GM18873 (cell line): ENCODE data around the gene MCF2L.
"Not testable (repeated sequence)": the region's sequence is repeated elsewhere in the genome, so short reads cannot be mapped to it uniquely, and the experiment has no call there.

ENCODE experiments used
- ATAC-seq: cut with Tn5 transposase; IDR thresholded peaks from one replicate; pipeline ENCODE4 v1.9.1; 2021; ENCODE audit warnings: mild to moderate bottlenecking, moderate library complexity, moderate number of reproducible peaks; ENCODE audit not compliant: unreplicated experiment, low FRiP score

Gene MCF2L

DNA sequence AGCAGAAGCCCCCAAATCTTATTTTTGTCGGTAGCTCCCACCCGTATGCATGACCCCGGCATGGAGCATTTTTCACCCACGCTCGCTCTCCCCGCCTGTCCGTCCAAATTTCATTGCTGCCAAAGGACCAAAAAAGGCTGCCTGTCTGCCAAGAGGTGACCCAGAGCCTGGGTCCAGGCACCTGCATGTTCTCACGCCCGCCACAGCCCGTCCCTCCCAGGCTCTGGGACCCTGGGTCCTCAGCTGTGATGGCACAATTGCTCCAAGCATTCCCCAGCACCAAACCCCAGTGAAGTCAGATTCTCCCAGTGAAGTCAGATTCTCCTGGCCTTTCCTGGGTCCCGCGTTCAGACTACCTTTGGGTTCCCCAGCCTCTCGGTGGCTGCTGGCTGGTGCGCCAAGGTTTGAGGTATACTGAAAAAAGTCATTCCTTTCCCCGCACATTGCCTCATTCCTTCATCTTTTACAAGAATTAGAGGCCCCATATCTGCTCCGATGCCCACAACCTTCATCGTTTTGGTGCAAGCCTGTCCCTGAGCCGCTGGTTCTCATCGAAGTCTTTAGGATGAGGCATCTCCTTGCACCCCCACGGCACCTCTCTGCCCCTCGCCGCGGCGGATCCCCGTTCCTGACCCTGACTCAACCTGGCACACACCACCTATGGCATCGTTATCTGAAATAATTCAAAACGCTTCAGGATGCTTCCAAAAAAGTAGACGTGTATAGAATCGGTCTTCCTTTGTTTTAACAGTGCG is 77.3 kb downstream of the MCF2L start:
- ATAC-seq, result no peak

DNA sequence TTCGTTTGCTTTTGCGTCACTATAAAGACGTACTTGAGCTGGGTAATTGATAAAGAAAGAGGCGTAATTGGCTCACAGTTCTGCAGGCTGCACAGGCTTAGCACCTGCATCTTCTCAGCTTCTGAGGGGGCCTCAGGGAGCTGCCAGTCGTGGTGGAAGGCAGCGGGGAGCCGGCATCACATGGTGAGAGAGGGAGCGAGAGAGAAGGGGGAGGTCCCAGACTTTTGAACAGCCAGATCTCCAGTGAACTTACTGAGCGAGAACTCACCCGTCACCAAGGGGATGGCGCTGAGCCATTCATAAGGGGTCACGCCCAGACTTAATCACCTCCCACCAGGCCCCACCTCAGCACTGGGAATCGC is 77.8 kb downstream of the MCF2L start:
- no peak for ATAC-seq

DNA sequence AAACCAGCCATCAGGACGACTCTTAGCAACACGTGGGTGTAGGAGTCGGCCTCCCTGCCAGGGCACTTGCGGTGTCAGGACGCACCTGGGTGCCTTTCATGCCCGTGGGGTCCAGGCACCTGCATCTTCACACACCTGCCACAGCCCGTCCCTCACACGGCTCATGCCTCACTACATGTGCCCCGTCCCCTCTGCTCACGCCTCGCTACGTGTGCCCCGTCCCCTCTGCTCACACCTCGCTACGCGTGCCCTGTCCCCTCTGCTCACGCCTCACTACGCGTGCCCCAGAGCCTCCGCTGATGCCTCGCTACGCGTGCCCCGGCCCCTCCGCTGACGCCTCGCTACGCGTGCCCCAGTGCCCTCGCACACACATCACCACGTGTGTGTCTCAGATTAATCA is 78.6 kb downstream of the MCF2L start:
- no peak for ATAC-seq

DNA sequence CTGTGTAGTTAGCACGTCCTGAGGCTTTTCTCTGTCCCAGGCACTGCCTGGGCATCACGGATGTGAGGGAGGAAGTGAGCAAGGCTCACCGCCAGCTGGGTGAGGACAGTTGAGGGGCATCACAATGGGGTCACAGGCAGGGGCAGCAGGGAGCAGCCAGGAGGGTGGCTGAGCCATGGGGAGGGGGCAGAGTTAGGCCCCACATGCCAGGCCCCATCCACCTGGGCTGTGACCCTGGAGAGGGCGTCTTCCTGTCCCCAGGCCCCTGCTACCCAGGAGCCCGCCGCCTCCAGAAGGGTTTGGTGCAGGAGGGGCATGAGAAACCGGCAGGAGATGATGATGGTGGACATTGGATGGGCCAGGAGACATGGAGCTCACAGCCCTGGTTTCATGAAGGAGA is 79.8 kb downstream of the MCF2L start:
- ATAC-seq, result no peak

DNA sequence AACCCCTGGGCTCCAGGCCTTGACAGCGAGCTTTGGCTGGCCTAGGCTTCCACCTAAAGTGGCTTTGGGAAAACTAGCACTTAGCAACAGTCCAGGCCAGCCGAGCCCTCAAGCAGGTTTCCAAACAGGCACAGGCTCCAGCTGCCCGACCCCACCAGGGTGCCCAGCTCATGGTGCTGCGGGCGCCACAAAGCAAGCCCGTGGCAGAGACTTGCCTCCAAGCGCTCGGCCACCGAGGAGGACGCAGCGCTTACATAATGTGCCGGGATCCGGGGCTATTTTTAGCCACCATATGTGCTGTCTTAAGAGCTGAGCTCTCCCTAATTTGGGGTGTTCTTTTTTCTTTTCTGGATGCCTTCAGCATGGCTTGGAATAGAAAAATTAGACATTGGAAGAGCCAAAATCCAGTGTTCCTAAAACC is 80.5 kb downstream of the MCF2L start:
- ATAC-seq, result no peak

DNA sequence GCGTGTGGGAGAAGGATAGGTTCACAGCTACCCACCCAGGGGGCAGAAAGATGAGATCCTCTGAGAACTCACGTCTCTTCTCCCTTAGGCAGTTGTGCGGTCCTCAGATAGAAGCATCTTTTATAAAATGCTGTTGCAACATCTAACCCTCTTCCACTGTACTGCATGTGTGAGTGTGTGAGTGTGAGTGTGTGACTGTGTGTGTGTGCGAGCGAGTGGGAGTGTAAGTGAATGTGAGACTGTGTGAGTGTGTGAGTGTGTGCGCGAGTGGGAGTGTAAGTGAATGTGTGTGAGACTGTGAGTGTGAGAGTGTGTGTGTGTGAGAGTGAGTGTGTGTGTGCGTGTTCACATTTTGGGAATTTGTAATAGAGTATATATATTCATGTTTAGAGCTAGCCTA is 81.0 kb downstream of the MCF2L start:
- no peak for ATAC-seq

DNA sequence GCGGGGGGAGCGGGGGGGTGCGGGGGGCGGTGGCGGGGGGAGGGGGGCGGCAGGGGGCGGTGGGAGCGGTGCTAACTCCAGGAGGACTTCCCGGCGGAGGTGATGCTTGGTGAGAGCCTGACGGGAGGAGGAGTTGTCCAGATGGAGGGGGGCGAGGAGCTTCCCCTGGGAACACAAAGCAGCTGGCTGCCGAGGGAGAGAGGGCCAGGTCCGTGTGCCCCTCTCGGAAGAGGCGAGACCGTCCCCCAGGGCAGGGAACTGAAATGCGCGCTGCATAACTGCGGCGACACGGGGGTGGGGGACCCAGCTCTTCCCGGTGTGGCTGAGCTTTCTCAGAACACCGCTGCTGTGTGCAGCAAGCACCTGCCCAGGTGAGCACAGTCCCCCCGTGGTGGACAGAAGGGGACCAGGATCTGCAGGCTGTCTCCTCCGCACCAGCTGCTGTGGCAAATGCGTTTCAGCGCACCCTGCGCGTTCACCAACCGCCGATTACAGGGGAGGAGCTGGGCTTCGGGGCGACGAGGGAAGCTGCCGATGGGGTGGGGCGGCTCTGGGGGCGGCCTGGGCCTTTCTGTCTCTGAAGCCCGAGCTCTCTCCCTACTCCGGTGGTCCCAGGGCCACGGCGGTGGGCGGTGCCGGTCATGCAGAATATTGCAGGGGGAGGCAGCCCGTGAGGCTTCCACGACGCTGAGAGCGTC is 81.9 kb downstream of the MCF2L start:
- no peak for ATAC-seq

DNA sequence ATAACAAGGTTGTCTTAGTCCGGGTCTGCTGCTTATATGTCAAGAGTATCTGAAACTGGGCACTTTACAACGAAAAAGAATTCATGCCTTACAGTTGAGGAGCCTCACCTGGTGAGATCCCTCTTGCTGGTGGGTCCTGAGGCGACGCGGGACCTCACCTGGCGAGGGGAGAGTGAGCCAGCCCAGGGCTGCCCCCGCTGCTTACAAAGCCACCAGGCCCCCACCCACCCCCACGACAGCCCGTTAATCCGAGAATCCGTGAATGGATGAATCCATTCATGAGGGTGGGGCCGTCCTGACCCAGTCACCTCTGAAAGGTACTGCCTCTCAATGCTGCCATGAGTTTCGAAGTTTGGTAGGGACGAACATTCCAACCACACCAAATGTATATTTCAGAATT is 82.6 kb downstream of the MCF2L start:
- no peak for ATAC-seq

DNA sequence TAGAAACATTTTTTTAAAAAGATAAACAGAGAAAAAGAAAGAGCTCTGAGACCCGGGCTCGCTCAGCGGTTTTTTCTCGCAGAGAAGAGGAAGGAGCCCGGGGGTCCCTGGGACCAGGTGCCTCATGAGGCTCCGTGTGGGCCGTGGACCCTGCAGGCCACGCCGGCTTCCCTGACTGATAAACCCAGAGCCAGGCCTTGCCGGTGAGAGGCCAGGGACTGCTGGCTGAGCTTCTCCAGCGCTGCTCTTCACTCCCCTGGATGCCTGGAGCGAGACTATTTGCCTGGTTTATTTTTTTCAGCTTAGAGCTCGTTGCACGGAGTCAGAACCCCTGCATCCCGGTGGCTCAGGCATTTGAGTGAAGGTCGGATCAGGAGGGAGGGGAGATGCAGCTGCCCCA is 83.2 kb downstream of the MCF2L start:
- no peak for ATAC-seq

DNA sequence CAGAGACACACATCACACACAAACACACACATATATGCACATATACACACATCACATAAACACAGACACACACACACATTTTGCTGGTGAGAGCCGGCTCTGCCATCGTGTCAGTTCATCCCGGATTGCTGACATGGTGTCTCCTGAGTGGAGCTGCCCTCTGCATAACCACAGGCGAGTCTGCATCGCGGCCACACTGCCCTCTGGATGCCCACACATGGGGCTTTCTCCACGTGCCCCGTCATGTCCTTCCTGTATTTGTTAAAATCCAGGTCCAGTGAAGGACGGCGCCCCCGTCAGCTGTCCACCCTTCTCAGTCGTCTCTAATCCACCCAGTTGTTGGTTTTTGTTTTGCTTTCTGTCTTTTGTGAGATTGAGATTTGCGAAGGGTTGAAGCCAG is 84.0 kb downstream of the MCF2L start:
- no peak for ATAC-seq

DNA sequence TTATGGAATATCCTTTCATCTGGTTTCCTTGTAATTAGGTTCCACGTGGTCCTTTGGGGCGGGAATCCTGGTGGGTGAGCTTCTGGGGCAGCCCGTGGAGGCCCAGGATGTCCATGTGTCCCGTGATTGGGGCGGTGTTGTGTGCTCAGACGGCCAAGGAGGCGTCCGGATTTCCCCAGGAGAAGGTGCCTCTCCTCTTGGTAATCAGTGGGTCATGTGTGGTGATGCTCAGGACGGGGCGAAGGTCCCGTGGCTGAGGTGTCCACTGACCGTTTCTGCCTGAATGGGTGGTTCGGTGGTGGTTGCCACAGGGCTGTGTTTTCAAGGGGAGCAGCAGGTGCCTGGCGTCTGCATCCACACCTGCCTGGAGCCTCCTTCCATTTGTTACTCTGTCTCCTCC is 84.4 kb downstream of the MCF2L start:
- ATAC-seq, result no peak

DNA sequence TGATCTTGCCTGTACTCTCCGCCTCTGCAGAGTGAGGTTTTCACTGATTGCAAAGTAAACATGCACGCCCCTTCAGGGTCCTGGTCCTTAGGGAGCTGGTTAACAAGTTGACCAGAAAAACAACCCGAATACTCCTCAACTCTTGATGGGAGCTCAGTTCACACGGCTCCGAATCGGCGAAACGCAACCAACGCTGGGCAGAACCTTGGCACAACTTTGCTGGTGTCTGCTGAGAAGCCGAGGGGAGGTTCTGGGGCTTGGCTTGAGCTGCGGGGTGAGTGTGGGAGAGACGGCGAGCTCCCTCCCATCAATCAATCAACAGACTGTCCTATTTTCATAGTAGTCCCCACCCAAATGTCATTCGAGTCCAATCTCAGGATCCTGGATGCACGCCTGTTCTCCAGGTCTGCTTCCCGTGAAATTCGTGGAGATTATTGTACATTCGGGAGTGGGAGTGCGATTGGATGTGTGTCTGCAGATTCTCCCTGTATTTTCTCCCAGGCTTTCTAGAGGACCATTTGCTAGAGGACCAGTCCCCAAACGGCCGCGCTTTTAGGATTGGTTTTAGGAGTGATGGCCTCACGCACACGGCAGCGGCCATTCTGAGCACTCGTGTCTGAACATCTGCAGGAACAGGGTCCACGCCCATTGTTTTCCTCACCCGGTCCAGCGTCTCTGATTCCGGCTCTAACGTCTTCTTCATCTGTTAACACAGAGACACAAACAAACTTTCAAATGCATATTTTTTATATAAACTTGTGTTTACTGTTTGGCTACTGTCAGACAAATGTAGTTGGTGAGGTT is 85.0 kb downstream of the MCF2L start:
- ATAC-seq, result no peak

DNA sequence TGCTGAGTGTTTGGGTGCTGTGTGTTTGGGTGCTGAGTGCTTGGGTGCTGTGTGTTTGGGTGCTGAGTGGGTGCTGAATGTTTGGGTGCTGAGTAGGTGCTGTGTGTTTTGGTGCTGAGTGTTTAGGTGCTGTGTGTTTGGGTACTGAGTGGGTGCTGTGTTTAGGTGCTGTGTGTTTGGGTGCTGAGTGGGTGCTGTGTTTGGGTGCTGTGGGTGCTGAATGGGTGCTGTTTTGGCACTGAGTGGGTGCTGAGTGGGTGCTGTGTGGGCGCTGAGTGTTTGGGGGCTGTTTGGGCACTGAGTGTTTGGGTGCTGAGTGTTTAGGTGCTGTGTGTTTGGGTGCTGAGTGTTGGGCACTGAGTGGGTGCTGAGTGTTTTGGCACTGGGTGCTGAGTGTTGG is 88.1 kb downstream of the MCF2L start:
- no peak for ATAC-seq

DNA sequence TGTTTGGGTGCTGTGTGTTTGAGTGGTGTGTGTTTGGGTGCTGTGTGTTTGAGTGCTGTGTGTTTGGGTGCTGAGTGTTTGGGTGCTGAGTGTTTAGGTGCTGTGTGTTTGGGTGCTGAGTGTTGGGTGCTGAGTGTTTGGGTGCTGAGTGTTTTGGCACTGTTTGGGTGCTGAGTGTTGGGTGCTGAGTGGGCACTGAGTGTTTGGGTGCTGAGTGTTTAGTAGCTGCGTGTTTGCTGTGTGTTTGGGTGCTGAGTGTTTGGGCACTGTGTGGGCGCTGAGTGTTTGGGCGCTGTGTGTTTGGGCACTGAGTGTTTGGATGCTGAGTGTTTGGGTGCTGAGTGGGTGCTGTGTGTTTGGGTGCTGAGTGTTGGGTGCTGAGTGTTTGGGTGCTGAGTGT is 88.5 kb downstream of the MCF2L start:
- not testable (repeated sequence) for ATAC-seq

DNA sequence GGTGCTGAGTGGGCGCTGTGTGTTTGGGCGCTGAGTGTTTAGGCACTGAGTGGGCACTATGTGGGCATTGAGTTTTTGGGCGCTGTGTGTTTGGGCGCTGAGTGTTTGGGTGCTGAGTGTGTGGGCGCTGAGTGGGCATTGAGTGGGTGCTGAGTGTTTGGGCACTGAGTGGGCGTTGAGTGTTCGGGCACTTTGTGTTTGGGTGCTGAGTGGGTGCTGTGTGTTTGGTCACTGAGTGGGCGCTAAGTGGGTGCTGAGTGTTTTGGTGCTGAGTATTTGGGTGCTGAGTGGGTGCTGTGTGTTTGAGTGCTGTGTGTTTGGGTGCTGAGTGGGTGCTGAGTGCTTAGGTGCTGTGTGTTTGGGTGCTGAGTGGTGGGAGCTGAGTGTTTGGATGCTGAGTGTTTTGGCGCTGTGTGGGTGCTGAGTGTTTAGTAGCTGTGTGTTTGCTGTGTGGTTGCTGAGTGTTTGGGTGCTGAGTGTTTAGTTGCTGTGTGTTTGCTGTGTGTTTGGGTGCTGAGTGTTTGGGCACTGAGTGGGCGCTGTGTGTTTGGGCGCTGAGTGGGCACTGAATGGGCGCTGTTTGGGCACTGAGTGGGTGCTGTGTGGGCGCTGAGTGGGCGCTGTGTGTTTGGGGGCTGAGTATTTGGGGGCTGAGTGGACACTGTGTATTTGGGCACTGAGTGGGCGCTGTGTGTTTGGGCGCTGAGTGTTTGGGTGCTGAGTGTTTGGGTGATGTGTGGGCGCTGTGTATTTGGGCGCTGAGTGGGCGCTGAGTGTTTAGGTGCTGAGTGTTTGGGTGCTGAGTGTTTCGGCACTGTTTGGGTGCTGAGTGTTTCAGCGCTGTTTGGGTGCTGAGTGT is 89.3 kb downstream of the MCF2L start:
- no peak for ATAC-seq

DNA sequence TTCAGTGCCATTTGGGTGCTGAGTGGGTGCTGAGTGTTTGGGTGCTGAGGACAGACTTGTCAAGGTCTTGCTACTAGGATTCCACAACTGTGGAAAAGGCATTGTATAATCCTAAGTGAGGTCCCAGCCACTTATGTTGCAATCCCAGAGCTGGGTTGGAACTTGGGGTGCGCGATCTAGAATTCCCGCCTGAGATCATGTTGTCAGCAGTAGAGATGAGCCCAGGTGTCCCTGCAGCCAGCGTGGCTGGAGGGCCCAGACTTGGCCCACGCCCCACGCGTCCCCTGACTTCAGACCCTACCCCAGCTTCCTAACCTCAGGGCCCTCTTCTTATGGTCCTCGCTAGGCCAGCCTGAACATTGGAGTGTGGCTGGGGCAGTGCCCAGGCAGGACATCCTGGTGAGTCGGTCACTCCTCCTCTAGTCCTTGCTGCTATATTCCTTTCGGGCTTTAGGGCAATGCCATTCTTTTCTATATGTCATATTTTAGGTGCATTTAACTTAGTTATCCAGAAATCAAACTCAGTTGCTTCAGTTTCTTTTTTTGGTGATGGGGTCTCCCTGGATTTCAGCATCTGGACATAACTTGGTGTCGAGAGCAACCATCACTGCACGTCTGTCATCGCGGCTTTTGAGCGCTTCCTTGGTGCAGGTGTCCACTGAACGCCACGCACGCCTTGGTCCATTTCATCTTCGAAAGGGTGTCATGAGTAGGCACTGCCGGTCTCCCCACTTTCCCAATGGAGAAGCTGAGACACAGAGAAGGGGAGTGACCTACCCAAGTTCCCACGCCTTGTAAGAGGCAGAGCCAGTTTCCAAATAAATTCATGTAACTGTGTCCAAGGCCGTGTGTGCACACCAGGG is 90.2 kb downstream of the MCF2L start:
- ATAC-seq, result no peak

DNA sequence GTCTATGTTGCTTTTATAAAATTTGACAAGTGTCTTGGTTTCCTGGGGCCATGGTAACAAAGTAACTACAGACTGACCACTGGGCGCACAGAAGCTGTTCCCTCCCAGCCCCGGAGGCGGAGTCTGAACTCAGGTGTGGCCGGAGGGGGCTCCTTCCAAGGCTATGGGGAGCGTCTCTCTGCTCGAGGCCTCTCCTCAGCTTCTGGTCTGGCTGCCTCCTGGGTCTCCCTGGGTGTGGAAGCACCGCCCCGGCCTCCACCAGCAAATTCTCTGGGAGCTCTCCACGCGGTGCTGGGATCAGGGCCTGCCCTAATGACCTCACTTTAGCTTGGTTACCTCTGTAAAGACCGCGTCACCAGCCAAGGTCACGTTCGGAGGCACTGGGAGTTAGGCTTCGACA is 90.9 kb downstream of the MCF2L start:
- ATAC-seq, result no peak

DNA sequence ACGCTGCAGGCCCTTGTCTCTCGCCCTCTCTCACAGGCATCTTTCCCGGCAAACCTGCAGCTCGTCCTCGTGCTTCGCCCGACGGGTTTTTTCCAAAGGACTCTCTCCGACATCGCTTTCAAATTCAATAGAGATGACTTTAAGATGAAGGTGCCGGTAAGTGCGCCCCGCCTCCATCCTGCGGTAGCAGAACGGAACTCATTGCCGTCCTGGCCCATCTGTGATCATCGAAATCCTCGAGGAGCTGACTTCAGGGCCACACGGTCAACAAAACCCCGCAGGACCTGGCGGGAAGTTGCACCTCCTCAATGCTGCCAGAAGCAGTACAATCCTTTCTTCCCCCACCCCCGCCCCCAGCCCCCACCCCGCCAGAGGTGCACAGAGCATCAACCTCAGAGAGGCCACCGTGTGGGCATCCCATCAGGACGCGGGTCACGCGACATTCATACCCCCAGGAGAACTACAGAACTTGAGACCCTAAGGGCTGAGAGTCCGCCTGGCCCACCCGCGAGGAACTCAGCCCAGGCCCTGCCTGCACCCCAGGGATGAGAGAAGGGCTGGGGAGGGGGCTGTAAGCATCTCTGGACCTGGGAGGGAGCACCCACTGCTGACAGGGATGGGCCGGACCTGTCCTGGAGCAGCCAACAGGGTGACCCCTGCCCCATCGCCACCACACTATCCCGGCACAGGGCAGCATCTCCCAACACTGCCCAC is 91.7 kb downstream of the MCF2L start:
- ATAC-seq, result no peak

DNA sequence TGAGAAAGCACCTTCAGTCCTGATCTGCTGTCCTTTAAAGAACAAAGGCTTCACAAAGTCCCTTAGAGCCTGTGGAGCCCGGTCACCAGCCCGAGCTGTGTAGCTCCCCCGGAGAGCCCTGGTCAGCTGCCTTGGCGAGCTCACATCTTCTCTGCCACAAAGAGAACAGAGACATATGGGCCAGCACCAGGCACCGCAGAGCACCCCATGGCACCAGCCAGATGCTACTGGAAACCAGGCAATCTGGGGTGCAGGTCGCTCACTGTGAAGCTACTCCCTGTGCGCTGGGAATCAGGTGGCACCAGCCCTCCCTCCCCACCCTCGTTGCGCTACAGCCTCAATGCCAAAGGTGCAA is 92.2 kb downstream of the MCF2L start:
- no peak for ATAC-seq
